Type B pancreatic cell (in vitro differentiated cells): ENCODE data around the gene IL1RAPL2. TPM values are rescaled to one million over a fixed set of nuclear protein-coding genes. Genes with fewer than 3 reads are reported as not detected.

ENCODE experiments used
- DNase-seq: peaks from one replicate; pipeline ENCODE4 v3.0.0; 2021; ENCODE audit warnings: mixed read lengths; ENCODE audit not compliant: unreplicated experiment; ENCODE audit errors: extremely low spot score
- H3K27ac Mint-ChIP-seq: 2 replicates; pipeline ENCODE4 v1.8.0; 2021; ENCODE audit warnings: mild to moderate bottlenecking, mixed read lengths
- H3K27me3 Mint-ChIP-seq: 2 replicates; pipeline ENCODE4 v1.8.0; 2021; ENCODE audit warnings: mixed read lengths
- H3K36me3 Mint-ChIP-seq: 2 replicates; pipeline ENCODE4 v1.8.0; 2021; ENCODE audit warnings: mixed read lengths
- H3K4me1 Mint-ChIP-seq: one replicate; pipeline ENCODE4 v1.8.0; 2021; ENCODE audit warnings: mixed read lengths; ENCODE audit not compliant: unreplicated experiment
- H3K4me3 Mint-ChIP-seq: 2 replicates; pipeline ENCODE4 v1.8.0; 2021; ENCODE audit warnings: mild to moderate bottlenecking, mixed read lengths
- H3K9me3 Mint-ChIP-seq: 2 replicates; pipeline ENCODE4 v1.8.0; 2021; ENCODE audit warnings: mixed read lengths
- total RNA-seq: library from RNA; stranded (reverse); gene quantifications from 2 replicates; pipeline ENCODE4 v1.2.1, GENCODE V29; 2021; ENCODE audit warnings: low replicate concordance
- TF ChIP-seq, protein P1 (sequence below): fragments of 200-600 bp; sonication (generic); conservative IDR thresholded peaks from 2 replicates; pipeline ENCODE4 v1.5.0; 2021; ENCODE audit warnings: antibody characterized with exemption, mild to moderate bottlenecking

Gene IL1RAPL2
- total RNA-seq, 1 donor from 2014 or later, result 4.5 TPM

DNA sequence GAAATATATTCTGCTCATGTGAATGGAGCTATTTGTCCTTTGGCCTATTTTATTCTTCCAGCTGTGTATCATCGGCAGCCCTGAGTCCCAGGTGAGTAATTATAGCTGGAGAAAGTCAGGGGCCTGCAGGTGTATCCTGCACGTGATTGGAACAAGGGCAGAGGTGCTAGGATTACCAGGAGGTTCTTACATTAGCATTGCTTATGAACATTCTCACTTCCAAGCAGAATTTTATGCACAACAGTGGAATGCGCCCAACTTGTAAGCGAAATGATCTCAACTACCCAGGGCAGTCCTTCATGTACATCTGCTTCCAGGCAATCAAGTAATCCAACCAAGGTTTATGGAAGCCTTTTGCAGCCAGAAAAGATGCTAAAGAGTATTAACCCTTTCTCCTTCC is 1187.4 kb downstream of the IL1RAPL2 start:
- TF ChIP-seq, protein P1, sequence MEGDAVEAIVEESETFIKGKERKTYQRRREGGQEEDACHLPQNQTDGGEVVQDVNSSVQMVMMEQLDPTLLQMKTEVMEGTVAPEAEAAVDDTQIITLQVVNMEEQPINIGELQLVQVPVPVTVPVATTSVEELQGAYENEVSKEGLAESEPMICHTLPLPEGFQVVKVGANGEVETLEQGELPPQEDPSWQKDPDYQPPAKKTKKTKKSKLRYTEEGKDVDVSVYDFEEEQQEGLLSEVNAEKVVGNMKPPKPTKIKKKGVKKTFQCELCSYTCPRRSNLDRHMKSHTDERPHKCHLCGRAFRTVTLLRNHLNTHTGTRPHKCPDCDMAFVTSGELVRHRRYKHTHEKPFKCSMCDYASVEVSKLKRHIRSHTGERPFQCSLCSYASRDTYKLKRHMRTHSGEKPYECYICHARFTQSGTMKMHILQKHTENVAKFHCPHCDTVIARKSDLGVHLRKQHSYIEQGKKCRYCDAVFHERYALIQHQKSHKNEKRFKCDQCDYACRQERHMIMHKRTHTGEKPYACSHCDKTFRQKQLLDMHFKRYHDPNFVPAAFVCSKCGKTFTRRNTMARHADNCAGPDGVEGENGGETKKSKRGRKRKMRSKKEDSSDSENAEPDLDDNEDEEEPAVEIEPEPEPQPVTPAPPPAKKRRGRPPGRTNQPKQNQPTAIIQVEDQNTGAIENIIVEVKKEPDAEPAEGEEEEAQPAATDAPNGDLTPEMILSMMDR, result no peak
- no peak for DNase-seq
- Mint-ChIP-seq H3K27me3 (no peaks in the 10 kb centered on the region), H3K36me3 (no peaks in the 10 kb centered on the region), H3K4me1 (no peaks in the 10 kb centered on the region), H3K4me3 (no peak overlapping the region), H3K9me3 (no peaks in the 10 kb centered on the region), H3K27ac (no peak overlapping the region)

DNA sequence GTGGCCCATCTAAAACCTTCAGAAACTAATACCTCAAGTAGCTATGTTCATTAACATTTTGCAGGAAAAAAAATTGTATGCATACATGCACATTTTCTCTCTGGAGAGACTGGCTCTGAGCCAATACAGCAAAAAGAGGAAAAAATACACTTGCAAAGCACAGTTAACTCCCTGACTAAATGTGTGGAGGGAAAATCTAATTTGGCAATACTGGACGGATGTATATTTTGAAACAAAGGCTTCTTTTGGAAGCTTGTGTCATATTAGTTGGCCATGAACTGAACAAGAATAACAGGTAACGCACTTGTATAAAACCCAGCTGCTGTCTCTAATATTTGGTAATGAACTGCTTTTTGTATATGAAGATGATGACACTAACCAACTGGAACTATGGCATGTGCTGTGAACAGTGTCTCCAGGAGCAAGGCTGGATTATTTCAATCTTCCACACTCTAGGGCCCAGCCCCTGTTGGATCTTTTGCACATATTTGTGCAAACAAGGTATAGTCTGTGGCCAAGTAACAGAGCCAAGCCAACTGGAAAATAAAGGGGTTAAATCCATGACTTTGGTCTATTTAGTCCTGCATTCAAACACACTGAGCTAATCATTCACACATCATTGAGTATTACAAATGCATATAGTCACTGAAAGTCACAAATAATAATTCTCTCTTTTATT is 1188.4 kb downstream of the IL1RAPL2 start:
- H3K36me3 Mint-ChIP-seq, result no peaks in the 10 kb centered on the region
- TF ChIP-seq, protein P1, result no peak
- H3K9me3 Mint-ChIP-seq, result no peaks in the 10 kb centered on the region
- H3K27ac Mint-ChIP-seq, result no peak overlapping the region
- H3K27me3 Mint-ChIP-seq, result no peaks in the 10 kb centered on the region
- no peaks in the 10 kb centered on the region for H3K4me1 Mint-ChIP-seq
- DNase-seq, result no peak
- no peak overlapping the region for H3K4me3 Mint-ChIP-seq

DNA sequence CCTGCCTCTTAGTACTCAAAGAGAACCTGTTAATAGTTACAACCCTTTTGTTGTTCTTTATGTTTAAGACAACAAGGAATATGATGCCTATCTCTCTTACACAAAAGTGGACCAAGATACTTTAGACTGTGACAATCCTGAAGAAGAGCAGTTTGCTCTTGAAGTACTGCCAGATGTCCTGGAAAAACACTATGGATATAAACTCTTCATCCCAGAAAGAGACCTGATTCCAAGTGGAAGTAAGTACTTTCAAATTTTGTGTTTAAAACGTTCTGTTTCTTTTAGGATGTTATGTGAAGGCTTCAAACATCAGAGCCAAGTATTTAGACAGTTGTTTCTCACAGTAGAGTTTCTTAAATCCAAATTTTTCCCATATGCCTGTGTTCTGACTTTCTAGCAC is 1189.1 kb downstream of the IL1RAPL2 start:
- no peak overlapping the region for H3K27ac Mint-ChIP-seq
- TF ChIP-seq, protein P1, result no peak
- H3K4me3 Mint-ChIP-seq, result no peak overlapping the region
- no peaks in the 10 kb centered on the region for H3K9me3 Mint-ChIP-seq
- no peaks in the 10 kb centered on the region for H3K27me3 Mint-ChIP-seq
- H3K36me3 Mint-ChIP-seq, result no peaks in the 10 kb centered on the region
- DNase-seq, result no peak
- no peaks in the 10 kb centered on the region for H3K4me1 Mint-ChIP-seq

DNA sequence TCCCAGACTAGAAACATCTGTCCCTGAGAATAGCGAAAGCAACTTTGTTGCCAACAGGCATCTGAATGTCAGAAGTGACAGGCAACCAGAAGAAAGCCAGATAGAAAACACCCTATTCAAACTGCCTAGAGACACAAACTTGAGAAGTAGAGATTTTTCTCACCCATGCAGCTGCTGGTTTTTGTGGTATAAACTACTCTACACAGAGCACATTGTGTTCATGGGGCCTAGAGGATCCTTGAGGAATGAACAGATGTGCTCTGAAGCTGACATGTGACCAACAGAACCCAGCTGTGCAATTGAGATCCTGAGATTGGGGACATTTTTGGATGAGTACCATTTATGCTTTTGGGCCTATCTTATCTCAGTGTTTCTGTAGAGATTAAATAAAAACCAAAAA is 1192.8 kb downstream of the IL1RAPL2 start:
- no peaks in the 10 kb centered on the region for H3K27me3 Mint-ChIP-seq
- no peak for DNase-seq
- no peaks in the 10 kb centered on the region for H3K36me3 Mint-ChIP-seq
- no peaks in the 10 kb centered on the region for H3K4me1 Mint-ChIP-seq
- TF ChIP-seq, protein P1, result no peak
- no peak overlapping the region for H3K27ac Mint-ChIP-seq
- H3K9me3 Mint-ChIP-seq, result no peaks in the 10 kb centered on the region
- H3K4me3 Mint-ChIP-seq, result no peak overlapping the region

DNA sequence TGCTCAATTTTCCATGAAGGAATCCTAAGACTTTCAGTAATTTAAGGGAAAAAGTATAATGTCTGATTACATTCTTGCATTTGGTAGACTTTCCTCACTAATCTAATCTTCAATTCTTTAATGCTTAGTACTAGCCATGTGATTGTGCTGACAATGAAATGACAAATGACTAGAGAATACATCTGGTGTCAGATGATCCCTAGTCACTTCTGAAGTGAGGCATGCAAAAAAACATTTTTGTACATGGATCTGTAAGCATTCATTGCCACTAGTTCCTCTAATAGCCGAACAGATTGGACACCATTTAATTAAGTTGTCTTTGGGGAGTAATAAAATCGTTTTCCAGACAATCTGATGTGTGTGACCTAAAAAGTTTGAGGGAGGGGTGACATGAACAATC is 1193.6 kb downstream of the IL1RAPL2 start:
- Mint-ChIP-seq H3K4me3 (no peak overlapping the region), H3K9me3 (no peaks in the 10 kb centered on the region), H3K27me3 (no peaks in the 10 kb centered on the region), H3K36me3 (no peaks in the 10 kb centered on the region), H3K4me1 (no peaks in the 10 kb centered on the region), H3K27ac (no peak overlapping the region)
- TF ChIP-seq, protein P1, result no peak
- no peak for DNase-seq
